ENCODE measurements around the gene ATG12.

Gene ATG12

GRCh38 chr5:115807654-115808052 lies 33.7 kb downstream of the ATG12 start:
- peak overlapping the region; percentile 74 for H3K27ac Mint-ChIP-seq
- no peak overlapping the region for H3K4me3 Mint-ChIP-seq
- CTCF ChIA-PET, result interaction anchor here (1.7 kb wide), 1 partner anchor 14 kb away, joined by 3 read pairs; no protein-coding TSS in a partner anchor
- DNase-seq, result no peak
- peaks cover 56% of the 10 kb centered on the region for H3K4me1 Mint-ChIP-seq
- peaks cover 2% of the 10 kb centered on the region for H3K9me3 Mint-ChIP-seq
- peaks cover 8% of the 10 kb centered on the region for H3K36me3 Mint-ChIP-seq
- H3K27me3 Mint-ChIP-seq, result peaks cover 4% of the 10 kb centered on the region

DNA sequence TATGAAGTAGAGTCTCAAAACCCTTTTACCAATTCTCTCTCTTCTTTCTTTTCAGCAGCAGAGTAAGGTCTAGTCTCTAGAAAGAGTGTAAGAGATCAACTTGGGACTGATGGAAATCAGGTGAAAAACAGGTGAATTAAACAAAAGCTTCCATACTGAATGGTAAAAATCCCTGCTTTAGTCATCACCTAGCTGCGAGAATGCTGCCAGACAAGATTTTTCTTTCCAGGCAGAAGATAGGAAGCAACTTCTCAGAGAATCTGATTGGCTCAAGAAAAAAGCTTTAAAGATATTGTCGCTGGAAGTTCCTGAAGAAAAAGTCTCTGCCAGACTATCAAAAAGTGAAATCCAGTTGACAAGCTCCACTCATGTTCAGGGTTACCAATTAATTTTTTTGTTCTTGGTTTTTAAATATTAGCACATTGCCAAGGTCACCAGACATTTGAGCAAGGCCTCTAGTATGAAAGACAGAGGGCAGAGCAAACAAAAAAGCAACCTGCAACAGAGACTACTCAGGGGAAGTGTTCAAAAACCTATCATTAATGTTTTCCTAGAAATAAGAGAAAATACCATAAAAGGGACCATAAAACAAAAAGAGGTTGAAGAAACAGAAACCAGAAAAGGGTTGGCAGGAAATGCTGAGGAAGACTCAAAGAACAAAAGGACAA lies 34.2 kb downstream of the ATG12 start:
- H3K27me3 Mint-ChIP-seq, result peaks cover 3% of the 10 kb centered on the region
- peaks cover 56% of the 10 kb centered on the region for H3K4me1 Mint-ChIP-seq

DNA sequence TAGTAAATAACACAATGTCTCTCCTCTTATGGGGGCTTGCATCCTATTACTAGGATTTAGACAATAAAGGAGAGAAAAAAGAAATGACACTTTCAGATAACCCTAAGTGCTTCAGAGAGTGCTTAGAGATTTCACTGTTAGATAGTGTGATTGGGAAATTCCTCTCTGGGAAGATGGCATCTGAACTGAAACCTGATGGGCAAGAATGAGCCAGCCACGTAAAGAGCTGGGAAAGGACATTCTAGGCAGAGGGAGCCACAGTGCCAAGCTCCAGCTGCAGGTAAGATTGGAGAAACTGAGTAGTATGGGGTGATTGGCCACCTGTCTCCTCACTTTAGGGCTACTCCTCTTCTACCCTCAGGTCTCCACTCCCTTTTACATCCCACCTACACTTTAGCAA lies 39.4 kb downstream of the ATG12 start:
- Mint-ChIP-seq H3K9me3 (no peaks in the 10 kb centered on the region), H3K27me3 (peaks cover 11% of the 10 kb centered on the region), H3K4me1 (peaks cover 13% of the 10 kb centered on the region), H3K4me3 (no peak overlapping the region), H3K36me3 (peaks cover 5% of the 10 kb centered on the region), H3K27ac (no peak overlapping the region)
- CTCF ChIA-PET, result no interaction called here
- no peak for DNase-seq

More for the DNA sequence above, 34.2 kb downstream of the ATG12 start:
- Mint-ChIP-seq H3K4me3 (no peak overlapping the region), H3K36me3 (peaks cover 8% of the 10 kb centered on the region), H3K9me3 (peaks cover 2% of the 10 kb centered on the region), H3K27ac (peak overlapping the region; percentile 74)
- CTCF ChIA-PET, result interaction anchor here (0.7 kb wide), 1 partner anchor 34 kb away, joined by 3 read pairs; no protein-coding TSS in a partner anchor
- DNase-seq, result no peak

DNA sequence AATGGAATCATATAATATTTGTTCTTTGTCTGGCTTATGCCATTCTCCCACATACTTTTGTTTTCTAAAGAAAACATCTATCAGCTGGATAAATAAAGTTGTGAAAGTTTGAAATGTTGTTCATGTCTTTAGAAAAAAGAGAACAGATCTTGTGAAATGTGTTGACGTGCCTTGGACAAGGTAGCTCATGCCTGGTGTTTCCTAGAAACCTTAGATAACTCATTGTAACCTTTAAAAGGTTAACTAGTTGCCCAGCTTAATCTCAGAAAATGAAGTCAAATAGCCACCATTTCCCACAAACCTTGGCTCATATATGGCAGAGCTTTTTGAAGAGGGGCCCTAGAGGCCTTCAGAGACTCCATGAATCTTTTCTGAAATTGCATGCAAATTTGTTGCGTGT lies 40.2 kb downstream of the ATG12 start:
- peaks cover 5% of the 10 kb centered on the region for H3K4me1 Mint-ChIP-seq
- H3K27me3 Mint-ChIP-seq, result peaks cover 15% of the 10 kb centered on the region
- H3K4me3 Mint-ChIP-seq, result no peak overlapping the region
- no peak overlapping the region for H3K27ac Mint-ChIP-seq
- H3K9me3 Mint-ChIP-seq, result no peaks in the 10 kb centered on the region
- H3K36me3 Mint-ChIP-seq, result peaks cover under 1% of the 10 kb centered on the region
- CTCF ChIA-PET, result no interaction called here
- no peak for DNase-seq

DNA sequence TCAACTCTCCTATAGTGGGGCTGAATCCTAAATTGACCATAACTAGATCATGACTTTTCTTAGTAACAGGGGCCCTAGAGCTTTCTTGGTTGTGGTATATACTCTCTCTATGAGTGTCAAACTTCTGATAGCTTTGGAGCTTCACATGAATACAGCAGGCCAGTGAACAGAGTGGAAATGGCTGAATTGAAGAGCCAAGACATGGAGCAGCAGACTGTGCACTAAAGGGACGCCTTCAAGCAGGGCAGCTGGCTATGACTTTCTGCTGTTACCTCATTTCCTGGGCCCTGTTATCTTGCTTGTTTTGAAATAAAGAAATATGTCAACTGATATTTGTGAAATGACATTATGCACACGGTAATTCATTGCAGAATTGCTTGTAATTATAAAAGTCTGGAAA lies 41.3 kb downstream of the ATG12 start:
- DNase-seq, result no peak
- Mint-ChIP-seq H3K27me3 (peaks cover 19% of the 10 kb centered on the region), H3K4me3 (no peak overlapping the region), H3K9me3 (no peaks in the 10 kb centered on the region), H3K36me3 (no peaks in the 10 kb centered on the region), H3K4me1 (peaks cover 3% of the 10 kb centered on the region), H3K27ac (no peak overlapping the region)
- CTCF ChIA-PET, result interaction anchor here (1.0 kb wide), 1 partner anchor 10 kb away, joined by 4 read pairs; no protein-coding TSS in a partner anchor

- CTCF ChIA-PET, result no interaction called here
- no peak for DNase-seq
- Mint-ChIP-seq H3K27ac (no peak overlapping the region), H3K36me3 (no peaks in the 10 kb centered on the region), H3K4me1 (peaks cover 18% of the 10 kb centered on the region), H3K9me3 (no peaks in the 10 kb centered on the region), H3K4me3 (no peak overlapping the region), H3K27me3 (peaks cover 19% of the 10 kb centered on the region)
These were observed 43.1 kb downstream of the ATG12 start for GRCh38 chr5:115798252-115798651.

DNA sequence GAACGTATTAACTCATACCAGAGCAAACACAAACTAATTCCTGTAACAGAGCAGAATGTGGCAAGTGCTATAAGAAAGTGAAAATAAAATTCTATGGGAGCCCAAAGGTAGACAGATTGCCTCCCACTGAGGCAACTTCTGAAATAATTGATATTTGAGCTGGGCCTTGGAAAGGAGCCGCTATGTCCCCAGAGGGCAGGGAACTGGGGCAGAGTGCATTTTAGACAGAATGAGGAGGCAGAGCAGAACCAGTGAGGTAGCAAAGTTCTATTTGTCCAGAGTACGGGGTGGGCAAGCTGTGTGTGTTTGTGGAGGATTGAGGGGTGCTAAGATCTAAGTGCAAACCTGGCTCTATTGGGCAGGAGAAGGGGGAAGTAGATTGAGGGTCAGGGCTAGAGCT lies 44.7 kb downstream of the ATG12 start:
- peaks cover 18% of the 10 kb centered on the region for H3K4me1 Mint-ChIP-seq
- H3K27me3 Mint-ChIP-seq, result peaks cover 22% of the 10 kb centered on the region
- CTCF ChIA-PET, result no interaction called here
- H3K36me3 Mint-ChIP-seq, result no peaks in the 10 kb centered on the region
- no peak overlapping the region for H3K4me3 Mint-ChIP-seq
- no peak overlapping the region for H3K27ac Mint-ChIP-seq
- no peaks in the 10 kb centered on the region for H3K9me3 Mint-ChIP-seq
- no peak for DNase-seq

DNA sequence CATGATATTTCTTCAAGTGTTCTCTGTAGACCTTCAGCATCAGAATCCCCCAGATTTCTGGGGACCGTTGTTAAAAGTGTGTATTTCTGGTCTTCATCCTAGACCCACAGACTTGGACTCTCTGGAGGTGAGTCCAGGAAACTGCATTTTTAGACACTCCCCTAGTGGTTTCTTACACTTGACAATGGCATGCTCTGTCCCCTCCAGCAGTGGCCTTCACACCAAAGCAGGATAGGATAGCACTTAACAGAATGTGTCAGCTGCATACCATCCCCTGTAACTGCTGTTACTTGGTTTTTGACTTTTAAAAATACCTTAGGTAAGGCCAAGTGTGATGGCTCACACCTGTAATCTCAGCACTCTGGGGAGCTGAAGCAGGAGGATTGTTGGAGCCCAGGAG lies 45.7 kb downstream of the ATG12 start:
- H3K27me3 Mint-ChIP-seq, result peaks cover 32% of the 10 kb centered on the region
- peaks cover 18% of the 10 kb centered on the region for H3K4me1 Mint-ChIP-seq
- H3K36me3 Mint-ChIP-seq, result no peaks in the 10 kb centered on the region
- H3K9me3 Mint-ChIP-seq, result no peaks in the 10 kb centered on the region
- H3K4me3 Mint-ChIP-seq, result no peak overlapping the region
- no peak for DNase-seq
- H3K27ac Mint-ChIP-seq, result no peak overlapping the region
- CTCF ChIA-PET, result no interaction called here

DNA sequence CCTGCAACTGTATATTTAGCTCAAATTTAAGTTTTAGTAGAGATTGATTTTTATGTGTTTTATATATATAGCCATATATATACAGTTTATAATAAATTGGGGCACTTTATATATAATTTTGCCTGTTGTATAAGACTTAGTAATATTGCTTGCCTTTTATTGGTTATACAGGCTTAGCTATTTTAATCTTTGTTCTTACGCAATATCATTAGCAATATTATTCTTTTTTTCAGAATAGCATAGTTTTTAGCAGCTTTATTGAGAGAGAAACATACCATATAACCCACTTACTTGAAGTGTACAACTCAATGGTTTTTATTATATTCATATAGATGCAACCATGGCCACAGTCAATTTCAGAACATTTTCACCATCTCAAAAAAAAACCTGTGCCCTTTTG lies 52.9 kb downstream of the ATG12 start:
- peaks cover 47% of the 10 kb centered on the region for H3K27me3 Mint-ChIP-seq
- no peaks in the 10 kb centered on the region for H3K36me3 Mint-ChIP-seq
- CTCF ChIA-PET, result interaction anchor here (0.8 kb wide), 1 partner anchor 22 kb away, joined by 3 read pairs; no protein-coding TSS in a partner anchor
- no peaks in the 10 kb centered on the region for H3K9me3 Mint-ChIP-seq
- H3K4me1 Mint-ChIP-seq, result no peaks in the 10 kb centered on the region
- H3K4me3 Mint-ChIP-seq, result no peak overlapping the region
- DNase-seq, result no peak
- no peak overlapping the region for H3K27ac Mint-ChIP-seq

- H3K9me3 Mint-ChIP-seq, result no peaks in the 10 kb centered on the region
- no peak overlapping the region for H3K4me3 Mint-ChIP-seq
These were observed 53.9 kb downstream of the ATG12 start for GRCh38 chr5:115787426-115787825.

DNA sequence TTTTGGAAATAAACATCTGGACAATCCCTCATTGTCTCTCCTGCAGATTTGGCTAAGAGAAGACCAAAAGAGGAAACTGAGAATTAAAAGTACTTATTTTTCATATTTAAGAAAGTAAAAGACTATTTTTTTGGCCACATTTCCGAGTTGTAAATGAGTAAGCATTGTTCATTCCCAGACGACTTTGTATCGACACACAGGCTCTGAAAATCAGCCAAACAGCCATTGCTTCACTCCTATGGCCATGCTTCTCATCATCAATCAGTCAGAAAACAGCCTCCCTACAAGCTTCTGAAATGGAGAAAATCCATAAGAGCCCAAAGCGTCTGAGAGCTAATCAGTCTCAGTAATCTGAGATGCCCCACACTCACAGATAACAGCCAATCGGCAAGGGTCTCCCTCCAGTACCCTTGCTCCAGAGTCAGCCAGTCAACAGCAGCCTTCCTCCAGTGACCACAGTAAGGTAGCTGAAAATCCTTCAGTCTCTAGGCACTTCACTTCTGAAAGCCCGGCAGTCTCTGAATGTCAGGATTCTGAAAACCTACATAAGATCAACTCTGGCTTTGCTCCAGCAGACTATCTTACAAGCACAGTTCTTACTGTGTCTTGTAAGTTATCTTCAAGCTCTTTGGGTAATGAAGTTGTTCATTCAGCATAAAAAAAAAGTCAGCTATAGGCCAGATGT lies 55.8 kb downstream of the ATG12 start:
- no peaks in the 10 kb centered on the region for H3K36me3 Mint-ChIP-seq
- no peak overlapping the region for H3K27ac Mint-ChIP-seq
- no peaks in the 10 kb centered on the region for H3K9me3 Mint-ChIP-seq
- CTCF ChIA-PET, result no interaction called here
- DNase-seq, result no peak
- no peaks in the 10 kb centered on the region for H3K4me1 Mint-ChIP-seq
- H3K4me3 Mint-ChIP-seq, result no peak overlapping the region
- H3K27me3 Mint-ChIP-seq, result peaks cover 40% of the 10 kb centered on the region

More at GRCh38 chr5:115787426-115787825, 53.9 kb downstream of the ATG12 start:
- Mint-ChIP-seq H3K36me3 (no peaks in the 10 kb centered on the region), H3K4me1 (no peaks in the 10 kb centered on the region), H3K27me3 (peaks cover 39% of the 10 kb centered on the region), H3K27ac (no peak overlapping the region)
- no peak for DNase-seq
- CTCF ChIA-PET, result no interaction called here

- Mint-ChIP-seq H3K9me3 (no peaks in the 10 kb centered on the region), H3K4me1 (no peaks in the 10 kb centered on the region), H3K27ac (no peak overlapping the region), H3K27me3 (peaks cover 25% of the 10 kb centered on the region), H3K4me3 (no peak overlapping the region), H3K36me3 (no peaks in the 10 kb centered on the region)
- no peak for DNase-seq
- CTCF ChIA-PET, result no interaction called here
These were observed 62.9 kb downstream of the ATG12 start for GRCh38 chr5:115778417-115778816.
